GM21723 (cell line): ENCODE measurements around the gene SPRR2A.
"Not testable (repeated sequence)": the region's sequence is repeated elsewhere in the genome, so short reads cannot be mapped to it uniquely, and the experiment has no call there.

ENCODE experiments used
- ATAC-seq: cut with Tn5 transposase; IDR thresholded peaks from one replicate; pipeline ENCODE4 v1.9.1; 2021; ENCODE audit warnings: mild to moderate bottlenecking, moderate library complexity; ENCODE audit not compliant: unreplicated experiment

SPRR2A gene

DNA sequence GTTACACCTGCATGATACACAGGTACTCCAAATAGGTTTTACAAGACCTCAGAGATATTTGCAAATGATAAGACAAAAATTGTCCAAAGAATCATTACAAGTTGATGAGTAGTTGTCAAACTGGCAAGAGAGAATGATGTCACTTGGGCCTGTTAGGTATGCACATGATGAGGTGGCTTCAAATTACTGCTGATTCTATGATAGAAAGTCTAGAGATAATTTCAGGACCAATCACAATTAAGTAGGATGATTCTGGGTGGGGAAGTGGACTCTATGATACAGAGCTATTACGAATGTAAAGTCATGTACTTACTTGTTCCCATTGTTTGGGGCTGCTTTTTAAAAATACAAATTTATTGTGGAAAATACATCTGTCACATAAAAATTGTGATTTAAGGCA, 31.5 kb downstream of the SPRR2A start:
- ATAC-seq, result no peak

DNA sequence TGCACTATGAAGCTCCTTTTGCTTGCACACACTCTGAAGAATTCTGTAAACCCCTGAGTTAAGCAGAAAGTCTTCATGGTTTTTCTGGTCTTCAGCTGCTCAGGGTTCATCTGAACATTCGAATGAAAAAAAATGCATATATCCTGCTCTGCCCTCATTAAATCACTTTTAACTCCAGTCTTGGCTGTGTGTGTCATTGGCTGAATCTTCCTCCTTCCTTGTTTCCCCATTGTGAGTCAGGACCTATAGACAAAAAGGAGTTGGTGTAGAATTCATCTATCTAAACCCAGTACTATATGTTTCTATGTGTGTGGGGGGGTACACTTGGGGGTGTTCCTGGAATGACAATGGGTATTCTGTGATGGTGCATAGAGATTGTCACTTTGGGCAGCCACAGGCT, 32.9 kb downstream of the SPRR2A start:
- no peak for ATAC-seq

DNA sequence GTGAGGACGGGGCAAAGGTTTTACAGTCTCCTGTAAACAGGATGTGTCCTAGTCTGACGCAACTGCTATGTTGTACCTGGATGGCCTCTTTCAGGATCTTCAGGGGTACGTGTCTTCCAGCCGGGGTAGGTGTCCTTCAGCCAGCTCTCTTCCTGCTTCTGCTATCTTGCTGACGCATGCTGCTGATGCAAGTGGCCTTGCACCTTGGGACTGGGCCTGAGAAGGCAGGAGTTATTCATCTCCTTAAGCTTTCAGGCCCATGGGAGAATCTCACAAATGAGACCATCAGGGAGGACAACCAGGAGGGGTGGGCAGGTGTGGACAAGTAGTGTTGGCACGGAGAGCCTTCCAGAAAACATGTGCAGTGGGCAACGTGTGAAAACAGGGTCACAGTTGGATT, 34.2 kb downstream of the SPRR2A start:
- no peak for ATAC-seq

- not testable (repeated sequence) for ATAC-seq
These were observed 35.0 kb downstream of the SPRR2A start for GRCh38 chr1:153022340-153022739.

- not testable (repeated sequence) for ATAC-seq
These were observed 35.5 kb downstream of the SPRR2A start for GRCh38 chr1:153021829-153022228.

GRCh38 chr1:153011235-153011758, 46.0 kb downstream of the SPRR2A start:
- not testable (repeated sequence) for ATAC-seq
